Activated naive CD8-positive, alpha-beta T cell (primary cell): ENCODE data around the gene FERD3L.

Source experiments
- H3K27ac Mint-ChIP-seq: one replicate; pipeline ENCODE4 v1.8.0; 2021; ENCODE audit warnings: mixed read lengths
- H3K27me3 Mint-ChIP-seq: one replicate; pipeline ENCODE4 v1.8.0; 2021; ENCODE audit warnings: mixed read lengths
- H3K36me3 Mint-ChIP-seq: one replicate; pipeline ENCODE4 v1.8.0; 2021; ENCODE audit warnings: mixed read lengths
- H3K4me1 Mint-ChIP-seq: one replicate; pipeline ENCODE4 v1.8.0; 2021; ENCODE audit warnings: low read depth, mixed read lengths
- H3K4me3 Mint-ChIP-seq: one replicate; pipeline ENCODE4 v1.8.0; 2021; ENCODE audit warnings: mild to moderate bottlenecking, mixed read lengths
- H3K9me3 Mint-ChIP-seq: one replicate; pipeline ENCODE4 v1.8.0; 2021; ENCODE audit warnings: low read depth, mixed read lengths

FERD3L gene

DNA sequence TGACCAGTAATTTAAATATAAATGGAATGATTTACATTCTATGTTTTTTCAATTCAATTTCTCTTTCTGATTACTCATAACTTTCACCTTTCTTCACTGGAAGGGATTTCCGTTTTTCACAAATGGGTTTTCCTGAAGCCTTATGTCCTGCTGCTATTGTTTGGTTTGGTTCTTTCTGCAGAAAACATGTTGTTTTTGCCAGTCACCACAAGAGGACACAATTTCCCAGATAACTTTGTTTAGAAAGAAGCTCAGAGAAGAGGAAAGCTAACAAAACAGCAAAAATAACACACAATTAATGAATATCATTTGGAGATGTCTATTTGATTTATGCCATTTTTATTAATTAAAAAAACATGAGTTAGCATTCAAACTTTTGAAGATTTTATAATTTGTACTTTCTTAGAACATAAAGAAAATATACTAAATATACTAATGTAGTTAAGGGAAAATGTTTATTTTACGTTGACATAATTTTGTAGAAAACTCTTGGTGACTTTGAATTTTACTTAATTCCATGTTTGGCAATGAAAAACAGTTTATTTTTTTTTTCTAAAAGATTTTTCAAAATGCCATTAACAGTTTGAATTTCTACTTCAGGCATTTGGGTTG lies 23.1 kb downstream of the FERD3L start:
- peaks cover 32% of the 10 kb centered on the region for H3K27me3 Mint-ChIP-seq

GRCh38 chr7:19119870-19120486 lies 25.2 kb downstream of the FERD3L start:
- Mint-ChIP-seq H3K9me3 (no peaks in the 10 kb centered on the region), H3K4me1 (peaks cover 2% of the 10 kb centered on the region), H3K36me3 (no peaks in the 10 kb centered on the region), H3K4me3 (no peak overlapping the region), H3K27ac (no peak overlapping the region), H3K27me3 (peaks cover 34% of the 10 kb centered on the region)

More for the DNA sequence above, 23.1 kb downstream of the FERD3L start:
- Mint-ChIP-seq H3K4me1 (no peaks in the 10 kb centered on the region), H3K4me3 (no peak overlapping the region), H3K9me3 (no peaks in the 10 kb centered on the region), H3K36me3 (no peaks in the 10 kb centered on the region), H3K27ac (no peak overlapping the region)

GRCh38 chr7:19119372-19119771 lies 25.8 kb downstream of the FERD3L start:
- no peaks in the 10 kb centered on the region for H3K36me3 Mint-ChIP-seq
- peaks cover 37% of the 10 kb centered on the region for H3K27me3 Mint-ChIP-seq
- no peaks in the 10 kb centered on the region for H3K9me3 Mint-ChIP-seq
- H3K4me1 Mint-ChIP-seq, result peaks cover 2% of the 10 kb centered on the region
- H3K4me3 Mint-ChIP-seq, result no peak overlapping the region
- no peak overlapping the region for H3K27ac Mint-ChIP-seq

DNA sequence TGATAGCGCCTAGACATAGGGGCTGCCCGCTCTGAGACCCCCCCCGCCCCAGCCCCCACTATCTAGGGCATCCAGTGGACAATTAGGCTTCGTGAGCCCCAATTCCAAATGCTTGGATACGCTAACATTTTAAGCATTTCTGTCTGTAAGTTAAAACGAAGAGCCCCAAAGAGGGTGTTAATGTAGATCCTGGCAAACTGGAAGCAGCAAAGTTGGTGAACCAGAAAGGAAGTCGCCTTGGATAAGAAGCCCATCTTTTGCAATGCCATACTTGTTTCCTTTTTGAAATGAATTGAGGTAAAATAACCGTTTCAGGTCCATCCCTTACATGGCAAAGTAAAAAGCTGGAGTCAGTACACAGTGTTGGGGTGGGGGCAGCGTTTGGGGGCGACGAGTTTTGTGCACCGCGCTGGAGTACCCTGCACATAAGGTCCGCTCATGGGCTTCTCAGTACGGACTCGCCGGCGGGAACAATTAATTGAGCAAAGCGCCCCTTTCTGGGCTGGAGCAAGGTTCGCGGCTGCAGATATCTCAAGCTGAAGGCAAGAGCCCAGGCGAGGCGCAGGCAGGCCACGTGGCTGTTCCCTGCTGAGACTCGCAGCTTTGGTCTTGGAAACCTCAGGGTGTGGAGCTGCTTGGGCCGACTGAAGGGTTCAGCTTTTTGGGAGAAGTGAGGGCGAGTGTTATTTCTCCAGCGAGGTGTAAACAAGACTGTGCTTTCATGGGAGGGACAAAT lies 26.4 kb downstream of the FERD3L start:
- H3K27ac Mint-ChIP-seq, result no peak overlapping the region
- no peaks in the 10 kb centered on the region for H3K9me3 Mint-ChIP-seq
- H3K4me3 Mint-ChIP-seq, result no peak overlapping the region
- peaks cover 41% of the 10 kb centered on the region for H3K27me3 Mint-ChIP-seq
- no peaks in the 10 kb centered on the region for H3K36me3 Mint-ChIP-seq
- peaks cover 2% of the 10 kb centered on the region for H3K4me1 Mint-ChIP-seq

GRCh38 chr7:19117870-19118608 lies 27.2 kb downstream of the FERD3L start:
- Mint-ChIP-seq H3K27ac (no peak overlapping the region), H3K27me3 (peaks cover 42% of the 10 kb centered on the region), H3K9me3 (no peaks in the 10 kb centered on the region), H3K4me1 (peaks cover 2% of the 10 kb centered on the region), H3K36me3 (no peaks in the 10 kb centered on the region), H3K4me3 (no peak overlapping the region)

- no peak within 1 kb of the TSS for H3K27ac Mint-ChIP-seq
- no peaks in the 10 kb centered on the region for H3K9me3 Mint-ChIP-seq
- H3K4me1 Mint-ChIP-seq, result peaks cover 2% of the 10 kb centered on the region
- no peaks in the 10 kb centered on the region for H3K36me3 Mint-ChIP-seq
- peaks cover 43% of the 10 kb centered on the region for H3K27me3 Mint-ChIP-seq
- H3K4me3 Mint-ChIP-seq, result no peak within 1 kb of the TSS
These were observed 27.9 kb downstream of the FERD3L start, which contains the start of gene TWIST1 for GRCh38 chr7:19117091-19117869. TSS of gene TWIST1 (minus strand) at chr7:19117636. CDS start at chr7:19117321, 315 bp downstream.

- Mint-ChIP-seq H3K4me1 (peaks cover 2% of the 10 kb centered on the region), H3K9me3 (no peaks in the 10 kb centered on the region), H3K4me3 (peak overlapping the region; percentile 44), H3K27me3 (peaks cover 46% of the 10 kb centered on the region), H3K27ac (no peak overlapping the region), H3K36me3 (no peaks in the 10 kb centered on the region)
These were observed 28.8 kb downstream of the FERD3L start for GRCh38 chr7:19116121-19117090.

DNA sequence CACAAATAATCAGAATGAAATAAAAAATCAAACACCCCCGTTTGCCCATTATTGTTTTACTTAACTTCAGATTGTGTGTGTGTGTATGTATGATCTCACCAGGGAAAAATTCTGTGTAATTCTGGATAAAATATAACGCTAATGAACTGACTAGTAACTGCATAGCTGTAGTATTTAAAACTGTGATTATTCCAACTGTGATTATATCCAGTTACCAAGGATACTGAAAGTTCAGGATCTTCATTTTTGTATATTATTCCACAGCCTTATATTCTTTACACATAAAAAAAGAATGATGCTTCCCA lies 30.7 kb downstream of the FERD3L start:
- no peak overlapping the region for H3K27ac Mint-ChIP-seq
- H3K9me3 Mint-ChIP-seq, result no peaks in the 10 kb centered on the region
- peaks cover 52% of the 10 kb centered on the region for H3K27me3 Mint-ChIP-seq

GRCh38 chr7:19113855-19114550 lies 31.2 kb downstream of the FERD3L start:
- H3K27me3 Mint-ChIP-seq, result peaks cover 53% of the 10 kb centered on the region
- peaks cover 2% of the 10 kb centered on the region for H3K4me1 Mint-ChIP-seq
- no peaks in the 10 kb centered on the region for H3K36me3 Mint-ChIP-seq
- no peak overlapping the region for H3K4me3 Mint-ChIP-seq
- no peaks in the 10 kb centered on the region for H3K9me3 Mint-ChIP-seq
- H3K27ac Mint-ChIP-seq, result no peak overlapping the region

More for the DNA sequence above, 30.7 kb downstream of the FERD3L start:
- peaks cover 2% of the 10 kb centered on the region for H3K4me1 Mint-ChIP-seq
- no peaks in the 10 kb centered on the region for H3K36me3 Mint-ChIP-seq
- no peak overlapping the region for H3K4me3 Mint-ChIP-seq

DNA sequence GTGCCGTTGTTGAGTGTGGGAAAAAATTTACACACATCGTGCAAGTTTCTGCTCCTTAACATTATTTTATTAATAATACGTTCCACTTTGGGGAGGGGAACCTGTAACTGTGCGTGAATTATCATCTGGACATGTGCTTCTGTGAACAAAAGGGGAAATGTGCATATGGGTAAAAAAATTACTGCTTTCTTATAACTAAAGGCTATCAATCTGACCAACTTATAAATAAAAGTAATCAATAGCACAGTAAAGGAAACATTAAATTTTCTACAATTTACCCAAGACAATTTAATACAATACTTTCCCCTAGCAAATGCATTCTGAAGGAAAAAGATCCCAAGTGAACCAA lies 32.2 kb downstream of the FERD3L start:
- no peak overlapping the region for H3K27ac Mint-ChIP-seq
- no peaks in the 10 kb centered on the region for H3K36me3 Mint-ChIP-seq
- H3K4me3 Mint-ChIP-seq, result no peak overlapping the region
- no peaks in the 10 kb centered on the region for H3K9me3 Mint-ChIP-seq
- peaks cover 2% of the 10 kb centered on the region for H3K4me1 Mint-ChIP-seq
- peaks cover 57% of the 10 kb centered on the region for H3K27me3 Mint-ChIP-seq

DNA sequence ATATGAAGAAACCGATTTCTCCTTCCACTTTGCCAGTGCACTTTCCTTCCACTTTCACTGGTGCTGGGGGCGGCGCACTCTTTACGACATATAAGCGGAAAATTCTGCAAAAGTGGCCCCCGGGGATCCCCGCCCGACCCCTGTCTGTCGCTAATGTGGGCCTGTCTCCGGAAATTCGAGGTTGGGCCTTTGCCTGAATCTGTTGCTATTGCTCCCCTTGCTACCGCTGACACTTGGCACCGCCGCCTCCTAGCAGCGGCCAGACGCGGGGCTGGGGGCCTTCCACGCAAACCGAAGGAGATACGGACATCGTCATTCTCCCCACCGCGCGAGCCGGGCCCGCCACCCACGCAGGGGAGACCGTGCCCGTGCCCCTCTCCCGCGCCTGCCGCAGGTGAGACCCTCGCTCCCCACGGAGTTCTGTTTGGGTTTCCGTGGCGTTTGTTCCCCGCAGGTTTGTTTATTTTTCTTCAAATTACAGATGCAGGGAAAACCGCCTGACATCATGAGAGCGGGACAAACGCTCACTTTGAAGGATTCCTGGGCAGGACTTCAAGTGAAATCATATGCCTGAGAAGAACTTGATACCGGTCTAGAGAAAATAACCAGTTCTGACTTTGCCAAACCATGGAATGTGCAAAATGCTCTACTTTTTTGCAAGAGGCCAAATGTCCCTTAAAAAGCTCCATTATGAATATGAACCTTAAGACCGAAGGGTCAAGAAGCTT lies 32.8 kb downstream of the FERD3L start:
- H3K9me3 Mint-ChIP-seq, result no peaks in the 10 kb centered on the region
- peaks cover 62% of the 10 kb centered on the region for H3K27me3 Mint-ChIP-seq
- H3K36me3 Mint-ChIP-seq, result no peaks in the 10 kb centered on the region
- no peak overlapping the region for H3K27ac Mint-ChIP-seq
- no peak overlapping the region for H3K4me3 Mint-ChIP-seq
- H3K4me1 Mint-ChIP-seq, result peaks cover 2% of the 10 kb centered on the region

- no peak overlapping the region for H3K4me3 Mint-ChIP-seq
These were observed 33.5 kb downstream of the FERD3L start for GRCh38 chr7:19111474-19112273.

More at GRCh38 chr7:19111474-19112273, 33.5 kb downstream of the FERD3L start:
- Mint-ChIP-seq H3K4me1 (peaks cover 2% of the 10 kb centered on the region), H3K27ac (no peak overlapping the region), H3K36me3 (no peaks in the 10 kb centered on the region), H3K9me3 (no peaks in the 10 kb centered on the region), H3K27me3 (peaks cover 67% of the 10 kb centered on the region)
